ENCODE data around the gene UGT1A10.

DNA sequence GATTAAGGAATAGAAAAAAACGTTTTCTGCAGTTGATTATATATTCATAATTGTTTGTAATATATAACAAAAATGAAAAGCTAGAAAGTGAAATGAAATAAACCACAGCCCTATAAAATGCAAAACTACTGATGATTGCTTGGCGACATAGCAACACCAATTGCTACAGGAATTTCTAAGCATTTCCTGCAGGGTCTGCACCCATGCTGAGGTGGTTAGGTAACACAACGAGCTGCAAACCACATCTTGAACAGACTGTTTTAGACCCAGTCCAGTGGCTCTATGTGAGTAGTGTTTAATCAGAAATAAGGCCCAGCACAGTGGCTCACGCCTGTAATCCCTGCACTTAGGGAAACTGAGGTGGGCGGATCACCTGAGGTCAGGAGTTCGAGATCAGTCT is 18.3 kb downstream of the UGT1A10 start:
- TF ChIP-seq, protein P1, sequence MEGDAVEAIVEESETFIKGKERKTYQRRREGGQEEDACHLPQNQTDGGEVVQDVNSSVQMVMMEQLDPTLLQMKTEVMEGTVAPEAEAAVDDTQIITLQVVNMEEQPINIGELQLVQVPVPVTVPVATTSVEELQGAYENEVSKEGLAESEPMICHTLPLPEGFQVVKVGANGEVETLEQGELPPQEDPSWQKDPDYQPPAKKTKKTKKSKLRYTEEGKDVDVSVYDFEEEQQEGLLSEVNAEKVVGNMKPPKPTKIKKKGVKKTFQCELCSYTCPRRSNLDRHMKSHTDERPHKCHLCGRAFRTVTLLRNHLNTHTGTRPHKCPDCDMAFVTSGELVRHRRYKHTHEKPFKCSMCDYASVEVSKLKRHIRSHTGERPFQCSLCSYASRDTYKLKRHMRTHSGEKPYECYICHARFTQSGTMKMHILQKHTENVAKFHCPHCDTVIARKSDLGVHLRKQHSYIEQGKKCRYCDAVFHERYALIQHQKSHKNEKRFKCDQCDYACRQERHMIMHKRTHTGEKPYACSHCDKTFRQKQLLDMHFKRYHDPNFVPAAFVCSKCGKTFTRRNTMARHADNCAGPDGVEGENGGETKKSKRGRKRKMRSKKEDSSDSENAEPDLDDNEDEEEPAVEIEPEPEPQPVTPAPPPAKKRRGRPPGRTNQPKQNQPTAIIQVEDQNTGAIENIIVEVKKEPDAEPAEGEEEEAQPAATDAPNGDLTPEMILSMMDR (IDR thresholded peaks at IDR 0.05) = no peak
- TF ChIP-seq POLR2A (IDR thresholded peaks at IDR 0.05) = no peak
- TF ChIP-seq EP300 (IDR thresholded peaks at IDR 0.05) = no peak

All from tibial nerve (tissue), 4 donors.